HG02678 (cell line): ENCODE results near the gene CREB5.

Experiments used
- ATAC-seq: cut with Tn5 transposase; IDR thresholded peaks from one replicate; pipeline ENCODE4 v1.9.1; 2021; ENCODE audit warnings: mild to moderate bottlenecking, moderate library complexity; ENCODE audit not compliant: unreplicated experiment

The CREB5 gene

DNA sequence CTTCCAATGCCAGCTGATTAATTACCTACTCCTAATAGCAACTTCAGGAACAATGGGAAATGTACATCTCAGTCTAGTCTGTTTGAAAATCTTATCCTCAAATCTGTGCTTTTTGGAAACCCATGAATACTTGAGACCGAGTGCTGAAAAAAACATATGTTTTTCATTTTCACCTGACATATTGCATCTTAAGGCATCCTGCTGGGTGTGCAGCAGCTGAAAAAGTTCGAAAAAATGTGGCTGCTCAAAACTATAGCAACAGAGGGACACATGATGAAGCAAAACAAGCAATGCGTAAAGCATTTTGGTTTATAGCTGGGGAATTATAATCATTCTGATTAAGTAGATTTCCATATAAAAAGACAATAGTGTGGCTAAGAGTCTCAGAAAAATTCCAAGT is 218.0 kb downstream of the CREB5 start:
- ATAC-seq = no peak

DNA sequence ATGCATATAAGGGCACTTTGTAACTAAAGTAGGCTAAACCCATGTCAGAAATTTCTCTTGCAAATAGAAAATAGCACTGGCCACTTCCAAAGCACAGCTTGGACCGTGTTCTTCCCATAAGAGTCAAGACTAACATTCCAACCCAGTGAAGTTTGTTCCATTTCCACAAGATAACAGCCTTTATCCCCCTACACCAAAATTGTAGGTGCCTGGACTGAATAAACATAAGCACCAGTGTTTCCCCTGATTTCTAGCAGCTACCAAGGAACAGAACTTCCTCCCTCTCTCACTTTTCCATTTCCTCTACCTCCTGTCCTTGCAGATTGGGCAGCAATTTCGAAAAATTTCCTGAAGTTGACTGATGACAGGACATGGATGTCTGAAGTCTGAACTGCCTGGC is 219.7 kb downstream of the CREB5 start:
- ATAC-seq = no peak

DNA sequence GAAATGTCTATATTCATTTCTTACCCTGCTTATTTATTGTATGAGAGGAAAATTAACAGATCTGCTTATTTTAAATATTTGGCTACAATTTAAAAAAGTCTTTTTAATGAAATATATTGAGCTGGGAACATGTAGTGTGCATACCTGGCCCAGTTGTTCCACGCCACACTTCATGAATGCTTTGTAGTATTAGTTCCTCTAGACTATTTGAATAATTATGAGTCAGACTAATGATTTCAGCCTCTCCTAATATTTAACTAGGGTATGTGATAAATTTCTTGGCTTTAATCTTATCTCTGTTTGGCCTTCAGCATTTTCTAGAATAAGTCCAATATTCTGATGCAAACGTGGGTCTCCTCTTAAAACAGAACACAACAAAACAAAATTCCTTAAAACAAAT is 226.6 kb downstream of the CREB5 start:
- no peak for ATAC-seq

DNA sequence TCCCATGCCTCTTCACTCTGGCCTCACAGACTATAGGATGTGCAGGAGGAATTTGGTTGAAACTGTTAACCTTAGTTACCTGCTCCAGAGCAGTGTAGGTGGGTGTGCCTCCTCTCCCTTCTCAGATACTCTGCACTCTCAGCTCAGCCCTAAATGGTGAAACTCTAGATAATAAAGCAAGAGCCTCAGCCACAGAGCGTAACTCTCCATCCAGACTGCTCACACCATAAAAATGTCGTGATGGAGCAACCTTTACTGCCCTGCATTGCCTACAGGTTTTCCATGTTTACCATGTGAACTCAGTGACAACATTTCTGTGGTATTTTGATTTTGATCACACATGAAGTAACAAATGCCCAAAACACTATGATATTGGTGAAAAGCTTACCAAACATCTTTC is 227.7 kb downstream of the CREB5 start:
- ATAC-seq = no peak

DNA sequence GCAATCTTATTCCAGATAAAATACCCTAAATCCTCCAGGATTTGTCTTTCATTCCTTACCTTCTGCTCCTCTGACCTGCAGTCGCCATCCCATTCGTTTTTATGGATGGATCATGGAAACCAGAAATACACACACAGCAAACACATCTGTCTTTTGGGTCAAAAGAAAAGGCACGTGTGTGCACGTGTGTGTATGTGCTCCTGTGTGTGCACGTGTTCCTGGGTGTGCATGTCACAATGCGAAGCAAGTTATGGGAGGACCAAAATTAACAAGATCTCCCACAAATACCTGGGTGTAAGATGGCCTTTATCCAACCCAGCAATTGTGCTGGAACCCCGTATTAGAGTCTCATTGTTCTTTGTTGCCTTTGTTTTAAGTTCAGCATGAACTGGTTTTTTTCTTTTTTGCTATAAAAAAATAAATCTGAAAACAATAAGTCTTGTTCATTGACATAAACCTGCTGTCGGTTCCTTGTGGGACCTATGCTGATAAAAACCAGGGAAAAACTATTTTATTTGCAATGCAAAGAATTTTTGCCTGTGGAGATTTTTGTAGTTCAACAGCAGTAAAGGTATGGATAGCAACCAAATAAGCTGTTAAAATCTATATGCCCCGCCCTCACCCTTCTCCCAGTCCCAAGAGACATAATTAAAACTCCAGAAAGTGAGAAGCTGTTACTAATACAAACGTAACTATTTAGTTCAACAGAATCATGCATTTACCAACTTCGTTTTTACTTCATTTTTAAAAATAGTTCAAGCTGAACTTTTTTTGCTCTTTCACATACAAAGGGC is 229.6 kb downstream of the CREB5 start:
- ATAC-seq = no peak

DNA sequence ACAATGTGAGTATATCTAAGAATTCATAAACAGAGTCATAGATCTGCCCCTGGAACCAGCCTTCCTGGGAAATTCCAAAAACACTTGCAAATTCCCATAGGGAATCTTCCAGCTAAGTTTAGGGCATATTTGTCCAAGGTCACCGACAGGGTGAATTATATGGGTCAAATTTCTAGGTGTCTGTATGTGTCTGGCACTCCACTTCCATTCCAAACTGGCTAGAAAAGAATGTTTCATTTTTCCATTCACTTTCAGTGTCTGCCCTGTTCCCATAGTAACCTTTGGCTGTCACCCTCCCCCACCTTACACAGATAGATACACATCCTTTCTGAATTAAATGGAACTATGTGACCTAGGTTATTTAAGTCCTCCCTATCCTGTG is 230.9 kb downstream of the CREB5 start:
- no peak for ATAC-seq

DNA sequence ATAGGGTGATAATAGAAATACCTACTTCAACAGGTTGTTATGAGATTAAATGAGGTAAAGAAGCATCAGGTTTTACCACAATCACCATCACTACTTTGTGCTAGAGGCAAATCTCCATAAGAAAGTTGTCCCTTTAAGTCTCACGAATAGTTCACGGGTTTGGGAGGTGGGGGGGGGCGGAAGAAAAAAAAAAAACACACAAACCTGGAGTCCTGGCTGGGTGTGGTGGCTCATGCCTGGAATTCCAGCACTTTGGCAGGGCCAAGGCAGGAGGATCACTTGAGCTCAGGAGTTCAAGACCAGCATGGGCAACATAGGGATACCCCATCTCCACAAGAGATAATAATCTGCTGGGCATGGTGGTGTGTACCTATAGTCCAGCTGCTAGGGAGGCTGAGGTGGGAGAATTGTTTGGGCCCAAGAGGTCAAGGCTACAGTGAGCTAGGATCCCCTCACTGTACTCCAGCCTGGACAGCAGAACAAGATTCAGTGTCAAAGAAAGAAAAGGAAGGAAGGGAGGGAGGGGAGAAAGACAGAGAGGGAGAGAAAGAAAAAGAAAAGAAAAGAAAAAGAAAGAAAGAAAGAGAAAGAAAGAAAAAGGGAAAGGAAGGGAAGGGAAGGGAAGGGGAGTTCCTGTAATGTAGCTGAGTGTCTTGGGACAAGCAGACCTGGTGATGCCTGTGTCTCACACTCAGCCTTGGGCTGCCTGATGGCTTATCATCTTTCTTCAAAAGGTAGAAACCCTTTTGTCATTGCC is 231.4 kb downstream of the CREB5 start:
- ATAC-seq = no peak

DNA sequence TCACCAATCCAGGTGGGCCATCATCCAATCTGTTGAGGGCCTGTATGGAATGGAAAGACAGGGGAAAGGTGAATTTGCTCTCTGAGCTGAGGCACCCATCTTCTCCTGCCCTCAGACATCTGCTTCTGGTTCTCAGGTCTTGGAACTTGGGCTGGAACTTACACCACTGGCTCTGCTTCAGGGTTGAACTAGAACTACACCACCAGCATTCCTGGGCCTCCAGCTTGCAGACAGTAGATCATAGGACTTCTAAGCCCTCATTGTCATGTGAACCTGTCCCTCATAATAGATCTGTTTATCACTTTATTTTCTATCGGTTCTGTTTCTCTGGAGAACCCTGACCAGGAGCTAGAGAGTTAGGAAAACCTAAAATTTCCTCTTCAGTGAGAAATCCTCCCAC is 233.5 kb downstream of the CREB5 start:
- no peak for ATAC-seq

DNA sequence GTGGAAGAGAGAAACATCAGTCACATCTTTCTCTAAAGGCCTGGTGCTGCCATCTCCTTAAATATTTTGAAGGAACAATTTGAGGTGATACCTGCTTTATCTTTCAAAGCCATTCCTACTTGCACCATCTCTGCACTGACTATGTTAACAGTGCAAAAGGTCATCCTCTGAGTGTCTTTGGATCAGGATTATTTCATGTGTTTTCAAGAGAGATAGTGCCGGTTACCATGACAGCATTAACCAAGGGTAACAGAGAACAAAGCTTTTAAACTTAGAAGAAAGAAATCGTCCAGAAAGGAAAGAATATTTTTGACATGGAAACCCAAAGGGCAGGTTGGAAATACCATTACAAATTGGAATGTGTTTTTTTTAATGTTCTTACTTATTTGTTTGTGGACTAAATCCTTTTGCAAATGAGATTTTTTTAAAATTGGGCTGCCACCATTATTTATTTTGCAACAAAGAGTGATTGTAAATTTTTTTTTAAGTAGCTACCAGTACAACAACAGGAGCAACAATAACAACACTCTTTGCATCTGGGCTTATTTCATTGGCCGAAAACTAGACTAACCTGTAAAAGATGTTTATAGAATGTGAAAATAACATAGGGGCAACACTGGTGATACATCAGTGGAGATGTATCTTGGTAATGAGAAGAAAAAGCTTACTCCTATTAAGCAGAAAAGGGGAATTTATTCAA is 234.2 kb downstream of the CREB5 start:
- no peak for ATAC-seq

DNA sequence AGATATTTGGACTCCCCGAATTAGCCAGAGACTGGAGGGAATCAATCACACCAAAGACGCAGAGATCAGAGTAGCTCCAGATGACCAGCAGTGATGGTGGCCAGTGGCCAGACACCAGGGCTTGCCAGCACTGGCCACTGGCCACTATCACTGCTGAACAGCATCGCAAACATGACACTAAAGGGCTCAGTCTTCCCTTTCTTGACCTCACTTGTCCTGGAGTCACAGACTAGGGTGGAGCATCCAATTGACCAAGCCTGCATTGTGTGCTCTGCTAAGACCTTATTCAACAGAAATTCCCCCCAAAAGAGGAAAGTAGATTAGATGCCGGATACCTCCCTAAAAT is 234.7 kb downstream of the CREB5 start:
- ATAC-seq = no peak

DNA sequence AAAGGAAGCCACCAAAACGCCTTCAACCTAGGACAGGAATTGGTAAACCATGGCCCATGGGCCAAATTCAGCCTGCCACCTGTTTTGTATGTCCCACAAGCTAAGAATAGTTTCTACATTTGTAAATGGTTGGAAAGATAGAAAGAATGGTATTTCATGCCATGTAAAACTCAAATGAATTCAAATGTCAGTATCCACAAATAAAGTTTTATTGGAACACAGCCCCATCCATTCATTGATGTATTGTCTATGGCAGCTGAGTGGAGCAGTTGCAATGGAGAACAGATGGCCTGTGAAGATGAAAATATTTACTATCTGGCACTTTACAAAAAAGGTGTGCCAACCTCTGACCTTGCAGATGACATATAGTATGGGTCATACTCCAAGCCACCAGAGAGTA is 236.9 kb downstream of the CREB5 start:
- ATAC-seq = no peak

DNA sequence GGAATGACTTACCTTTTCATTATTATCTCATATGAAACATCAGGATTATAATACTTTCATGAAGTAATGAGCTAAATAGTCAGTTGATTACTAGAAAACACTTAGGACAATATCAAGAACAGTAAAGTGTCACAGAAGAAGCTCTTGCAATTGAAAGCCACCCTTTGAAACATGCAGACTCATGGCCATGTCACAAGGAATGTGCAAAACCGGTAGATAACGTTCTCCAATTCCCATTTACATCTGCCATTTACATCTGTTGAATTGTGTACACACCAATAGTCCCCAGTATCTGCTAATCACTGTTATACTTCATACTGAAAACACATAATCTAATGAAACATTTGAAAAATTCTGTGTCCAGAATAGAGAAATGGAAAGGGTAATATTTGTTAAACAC is 237.5 kb downstream of the CREB5 start:
- no peak for ATAC-seq

DNA sequence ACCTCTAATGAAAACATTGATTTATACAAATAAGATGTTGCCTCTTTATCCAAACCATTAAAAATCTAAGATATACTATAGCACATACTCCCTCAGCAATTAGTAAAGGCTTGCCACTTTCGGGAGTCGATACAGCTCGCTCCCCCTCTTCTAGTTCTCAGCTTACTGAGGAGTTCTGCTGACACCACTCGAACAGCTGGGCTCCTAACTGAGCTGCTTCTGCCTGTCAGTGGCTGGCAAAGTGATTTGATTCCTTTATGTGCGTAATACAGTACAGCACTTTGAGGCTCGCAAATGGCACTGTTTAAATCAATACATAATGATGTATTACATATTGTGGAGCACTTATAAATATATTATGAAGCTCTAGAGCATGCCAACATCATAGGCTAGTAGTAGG is 241.8 kb downstream of the CREB5 start:
- ATAC-seq = no peak

DNA sequence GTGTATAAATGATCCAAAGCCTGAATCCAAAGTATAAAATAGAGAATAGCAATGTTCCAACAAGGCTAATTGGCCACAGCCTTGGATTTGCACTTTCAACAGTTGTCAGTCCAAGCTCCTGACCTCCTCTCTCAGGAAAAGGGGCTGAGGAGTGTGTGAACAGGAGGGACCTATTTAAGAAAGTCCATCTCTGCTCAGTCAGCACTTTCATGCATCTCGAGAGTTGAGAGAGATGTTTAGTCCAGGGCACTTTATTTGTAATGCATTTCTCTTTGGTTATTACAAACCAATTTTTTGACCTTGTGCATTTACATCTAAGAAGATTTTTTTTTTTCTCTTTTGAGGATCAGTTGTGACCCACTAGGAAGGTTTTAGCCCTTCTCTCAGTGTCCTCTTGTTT is 244.2 kb downstream of the CREB5 start:
- ATAC-seq = no peak

DNA sequence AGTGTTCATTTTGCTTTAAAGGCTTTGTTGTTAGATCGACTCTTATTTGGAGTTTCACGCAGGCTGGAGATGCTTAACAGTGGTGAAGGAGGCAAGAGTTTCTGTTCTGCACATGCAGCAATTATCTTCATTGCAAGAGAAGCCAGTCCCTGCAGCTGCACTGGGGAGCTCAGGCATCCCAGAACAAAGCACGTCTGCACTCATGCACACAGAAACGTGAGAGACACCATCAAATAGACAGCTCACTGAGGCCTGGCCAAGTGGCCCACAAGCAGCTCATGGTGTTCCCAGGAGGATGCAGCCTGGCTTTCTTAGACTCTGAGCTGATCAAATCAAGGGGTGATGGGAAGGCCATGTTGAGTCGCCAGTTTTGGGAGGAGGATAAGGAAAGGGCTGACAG is 246.1 kb downstream of the CREB5 start:
- no peak for ATAC-seq

DNA sequence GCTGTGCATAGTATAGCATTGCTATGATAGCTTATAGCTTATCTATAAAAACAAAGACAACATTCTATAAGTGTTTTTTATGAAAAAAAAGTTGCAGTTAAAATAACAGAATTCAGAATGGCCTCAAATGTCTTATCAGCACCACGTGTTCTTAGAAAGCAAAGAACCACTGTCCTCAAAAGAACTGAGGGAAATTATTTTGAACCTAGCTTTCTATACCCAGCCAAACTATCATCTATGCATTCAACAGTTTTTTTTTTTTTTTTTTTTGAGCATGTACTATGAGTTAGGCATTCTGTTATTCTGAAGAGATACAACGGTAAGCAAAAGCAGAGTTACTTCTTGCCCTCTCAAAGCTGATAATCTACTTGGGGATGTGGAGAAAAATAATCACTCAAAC is 247.8 kb downstream of the CREB5 start:
- ATAC-seq = no peak

DNA sequence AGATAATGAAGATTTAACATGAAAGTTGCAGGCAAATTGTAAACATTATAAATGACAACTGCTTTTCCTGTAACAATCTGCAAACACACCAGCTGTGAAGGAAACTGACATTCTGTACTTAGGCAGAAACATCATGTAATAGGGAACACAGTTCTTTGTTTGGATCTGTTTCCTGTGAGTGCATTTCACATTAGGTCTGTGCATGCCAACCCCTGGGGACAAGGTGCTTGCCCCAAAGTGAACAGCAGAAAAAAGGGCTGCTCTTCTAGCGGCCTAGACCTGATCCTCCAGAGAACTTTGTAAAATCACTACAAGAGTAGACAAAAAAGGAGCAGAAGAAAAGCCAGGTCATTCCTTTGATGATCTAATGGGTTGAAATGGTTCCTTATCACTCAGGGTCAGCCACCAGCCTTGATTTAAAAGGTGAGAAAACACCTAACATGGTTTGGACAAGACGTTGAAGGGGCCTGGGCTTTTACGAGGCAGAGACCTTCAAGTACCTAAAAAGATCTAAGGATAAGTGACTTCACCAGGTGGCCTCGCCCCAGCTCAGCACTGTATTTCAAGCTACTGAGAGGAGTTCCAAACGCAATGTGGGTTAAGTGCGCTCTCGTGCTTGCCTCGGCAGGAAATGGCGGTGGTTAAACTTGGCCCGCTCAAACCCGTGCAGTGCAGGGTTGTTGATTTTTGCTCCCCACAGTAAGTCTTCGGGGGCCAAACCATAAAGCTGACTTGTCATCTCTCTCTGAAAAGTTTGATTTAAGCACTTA is 249.7 kb downstream of the CREB5 start:
- ATAC-seq = no peak

DNA sequence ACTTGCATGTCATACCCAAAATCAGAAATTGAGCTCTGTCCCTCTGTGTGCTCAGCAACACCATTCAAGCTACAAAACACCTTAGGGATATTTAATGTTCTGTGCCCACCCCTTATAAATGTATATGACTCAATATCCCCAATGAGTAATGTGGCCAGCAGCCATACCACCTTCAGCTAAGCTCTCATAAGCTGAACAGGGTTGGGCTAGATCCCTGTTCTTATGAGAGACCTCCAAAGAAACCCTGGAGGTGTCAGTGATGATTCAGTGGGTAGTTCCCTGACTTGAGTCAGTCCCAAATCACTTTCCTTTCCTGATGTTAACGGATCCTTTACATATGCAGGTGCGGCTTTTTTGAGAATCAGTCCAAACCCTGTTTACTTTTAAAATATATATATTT is 253.8 kb downstream of the CREB5 start:
- ATAC-seq = no peak

DNA sequence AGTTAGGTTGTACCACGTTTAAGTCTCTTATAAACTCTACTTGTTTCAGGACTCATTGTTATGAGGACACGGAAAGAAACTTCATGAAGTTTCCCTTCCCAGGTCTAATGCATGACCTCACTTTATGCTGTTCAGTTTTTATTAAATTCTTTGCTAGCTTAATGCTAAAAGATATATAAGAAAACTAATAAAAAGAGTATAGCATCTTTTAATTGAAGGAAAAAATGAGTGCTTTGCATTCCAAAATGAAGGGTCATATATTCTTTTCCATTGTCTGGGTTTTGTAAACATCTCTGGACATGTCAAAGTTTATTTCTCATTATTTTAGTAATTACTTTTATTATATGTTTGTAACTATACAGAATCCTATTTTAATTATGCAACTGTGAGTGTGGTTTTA is 255.8 kb downstream of the CREB5 start:
- ATAC-seq = no peak

DNA sequence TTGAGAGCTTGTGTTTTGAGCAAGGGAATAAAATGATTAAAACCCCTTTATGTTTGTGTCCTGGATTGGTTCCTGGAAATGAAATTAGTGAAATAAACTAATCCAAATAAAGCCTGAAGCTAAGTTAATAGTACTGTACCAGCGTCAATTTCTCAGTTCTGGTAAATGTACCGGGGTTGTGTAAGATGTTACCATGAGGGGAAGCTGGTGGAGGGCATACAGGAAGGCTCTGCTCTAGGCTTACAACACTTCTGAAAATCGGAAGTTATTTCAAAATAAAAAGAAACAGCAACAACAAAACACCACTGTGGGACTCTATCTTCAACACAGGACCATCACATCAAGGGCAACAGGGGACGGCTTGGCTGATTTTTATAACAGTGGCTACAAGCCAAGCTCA is 257.0 kb downstream of the CREB5 start:
- no peak for ATAC-seq

DNA sequence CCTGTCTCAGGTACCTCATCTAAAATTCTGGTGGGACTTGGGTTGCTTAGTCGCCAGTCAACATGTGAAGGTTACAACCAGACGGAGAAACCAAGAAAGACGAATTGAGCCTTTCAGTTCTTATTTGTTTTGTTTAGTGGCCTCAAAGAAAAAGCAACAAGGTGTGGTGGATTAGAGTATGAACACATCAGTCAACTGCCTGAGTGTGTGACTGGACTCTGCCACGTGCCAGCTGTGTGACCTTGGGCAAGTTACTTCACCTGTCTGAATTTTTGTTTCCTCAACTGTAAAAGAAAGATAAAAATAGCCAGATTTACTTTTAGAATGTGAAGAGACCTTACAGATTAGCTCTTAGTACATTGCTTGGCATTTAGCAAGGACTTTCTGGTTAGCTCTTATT is 259.2 kb downstream of the CREB5 start:
- ATAC-seq = no peak
